ENCODE measurements around the gene ATG2A.

DNA sequence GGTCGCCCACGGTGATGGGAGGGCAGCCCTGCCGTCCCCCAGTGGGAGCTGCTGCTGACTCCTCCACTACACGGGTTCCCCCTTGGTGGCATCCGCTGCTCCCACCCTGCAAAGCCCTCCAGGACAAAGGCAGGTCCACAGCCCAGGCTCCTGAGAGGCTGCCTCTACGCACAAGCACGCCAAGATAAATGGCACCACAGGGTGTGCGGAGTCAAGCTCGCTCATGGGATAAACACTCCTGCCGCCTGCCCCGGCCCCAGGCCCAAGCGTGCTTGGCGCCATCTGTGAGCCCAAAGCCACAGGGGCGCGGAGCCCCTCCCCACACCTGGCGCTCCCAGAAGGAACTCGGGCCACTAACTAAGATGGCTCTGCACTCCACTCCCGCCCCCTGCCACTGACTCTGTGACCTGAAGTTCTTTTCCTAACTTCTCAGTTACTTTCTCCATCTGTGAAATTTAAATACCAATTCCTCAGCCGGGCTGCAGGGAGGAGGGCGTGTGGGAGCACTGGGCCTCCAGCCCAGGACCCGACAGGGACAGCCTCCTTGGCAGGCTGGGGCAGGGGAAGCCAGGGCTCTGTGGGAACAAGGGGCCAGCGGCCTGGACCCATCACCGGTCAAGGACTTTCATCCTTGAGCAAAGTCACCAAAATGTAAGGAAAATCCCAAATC is 53.5 kb downstream of the ATG2A start:
- TF ChIP-seq, protein P1, sequence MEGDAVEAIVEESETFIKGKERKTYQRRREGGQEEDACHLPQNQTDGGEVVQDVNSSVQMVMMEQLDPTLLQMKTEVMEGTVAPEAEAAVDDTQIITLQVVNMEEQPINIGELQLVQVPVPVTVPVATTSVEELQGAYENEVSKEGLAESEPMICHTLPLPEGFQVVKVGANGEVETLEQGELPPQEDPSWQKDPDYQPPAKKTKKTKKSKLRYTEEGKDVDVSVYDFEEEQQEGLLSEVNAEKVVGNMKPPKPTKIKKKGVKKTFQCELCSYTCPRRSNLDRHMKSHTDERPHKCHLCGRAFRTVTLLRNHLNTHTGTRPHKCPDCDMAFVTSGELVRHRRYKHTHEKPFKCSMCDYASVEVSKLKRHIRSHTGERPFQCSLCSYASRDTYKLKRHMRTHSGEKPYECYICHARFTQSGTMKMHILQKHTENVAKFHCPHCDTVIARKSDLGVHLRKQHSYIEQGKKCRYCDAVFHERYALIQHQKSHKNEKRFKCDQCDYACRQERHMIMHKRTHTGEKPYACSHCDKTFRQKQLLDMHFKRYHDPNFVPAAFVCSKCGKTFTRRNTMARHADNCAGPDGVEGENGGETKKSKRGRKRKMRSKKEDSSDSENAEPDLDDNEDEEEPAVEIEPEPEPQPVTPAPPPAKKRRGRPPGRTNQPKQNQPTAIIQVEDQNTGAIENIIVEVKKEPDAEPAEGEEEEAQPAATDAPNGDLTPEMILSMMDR (IDR thresholded peaks at IDR 0.05; ENCODE audit: extremely low read depth in 1 of 2, insufficient read depth in 1 of 2, low read depth in 1 of 2, low read length in 2 of 2) = no peak
- TF ChIP-seq, protein P2, sequence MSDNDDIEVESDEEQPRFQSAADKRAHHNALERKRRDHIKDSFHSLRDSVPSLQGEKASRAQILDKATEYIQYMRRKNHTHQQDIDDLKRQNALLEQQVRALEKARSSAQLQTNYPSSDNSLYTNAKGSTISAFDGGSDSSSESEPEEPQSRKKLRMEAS (IDR thresholded peaks at IDR 0.05; ENCODE audit: insufficient read depth, insufficient read length) = no peak
- no peak for TF ChIP-seq POLR2A (IDR thresholded peaks at IDR 0.05; ENCODE audit: low read depth, low read length)
